NOMO-1 treated with dmso at 0.1 percent for 144 hours (cell line): ENCODE data around the gene SFXN3.

Experiments used
- DNase-seq: peaks from one replicate; lab custom pipeline; 2025; ENCODE audit not compliant: unreplicated experiment; lab: John Stamatoyannopoulos, UW

SFXN3 gene

DNA sequence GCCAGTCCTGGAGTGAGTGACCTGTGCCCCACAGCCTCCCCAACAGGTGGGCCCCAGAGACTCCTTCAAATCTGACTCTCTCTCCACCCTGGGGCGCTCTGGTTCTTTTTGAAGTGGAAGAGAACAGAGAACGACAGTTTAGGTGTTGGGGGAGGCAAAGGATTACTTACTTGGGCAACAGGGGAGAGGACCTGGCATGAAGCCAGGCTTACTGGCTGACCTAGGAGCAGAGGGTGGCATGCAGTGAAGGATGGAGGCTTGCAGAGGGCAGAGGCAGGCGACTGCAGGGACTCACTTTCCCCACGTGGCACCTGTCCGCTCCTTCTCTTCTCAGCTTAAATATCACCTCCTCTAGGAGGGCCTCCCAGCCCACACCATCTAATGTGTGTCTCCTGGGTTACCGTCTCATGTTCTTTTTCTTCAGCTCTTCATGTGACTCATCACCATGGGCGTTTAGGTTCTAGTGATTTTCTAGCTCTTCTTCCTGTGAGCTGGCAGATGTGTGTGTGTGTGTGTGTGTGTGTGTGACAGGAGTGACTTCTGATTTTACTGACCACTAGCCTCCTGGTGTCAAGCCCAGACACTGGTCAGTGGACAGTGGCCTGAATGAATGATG is 16.0 kb upstream of the SFXN3 start:
- DNase-seq: no peak

DNA sequence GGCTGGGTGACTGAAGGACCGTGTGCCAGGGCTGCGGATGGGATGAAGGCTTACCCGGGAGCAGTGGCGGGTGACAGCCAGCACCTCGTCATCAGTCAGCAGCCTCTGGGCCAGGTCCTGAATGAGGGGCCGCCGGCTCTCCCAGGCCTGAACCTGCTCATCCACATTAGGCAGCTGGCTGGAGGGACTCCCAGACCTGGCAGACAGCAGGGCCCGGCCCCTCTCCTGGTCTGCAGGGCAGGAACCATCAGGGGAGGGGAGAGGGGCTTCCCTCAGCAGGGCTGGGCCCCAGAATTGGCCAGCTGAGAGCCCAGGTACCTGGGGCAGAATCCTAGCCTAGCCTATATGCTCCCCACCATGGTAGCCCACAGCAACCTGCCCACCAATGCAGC is 15.5 kb upstream of the SFXN3 start:
- no peak for DNase-seq

DNA sequence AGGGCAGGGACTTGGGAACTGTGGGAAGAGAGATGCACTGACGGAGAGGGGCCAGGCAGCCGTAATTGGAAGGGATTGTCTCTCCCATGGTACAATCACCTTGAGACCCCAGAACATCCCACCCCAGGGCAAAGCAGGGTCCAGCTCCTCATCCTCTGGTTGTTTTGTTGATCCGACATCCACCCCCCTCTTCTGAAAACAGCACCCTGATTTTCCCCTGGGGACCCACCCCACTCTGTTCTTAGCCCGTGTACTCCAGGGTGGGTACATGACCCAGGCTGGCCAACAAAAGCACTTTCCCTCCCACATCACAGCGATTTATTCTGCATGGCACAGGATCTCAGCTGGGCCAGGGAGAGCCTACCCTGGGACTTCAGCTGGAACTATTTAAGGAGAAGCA is 14.2 kb upstream of the SFXN3 start:
- no peak for DNase-seq

GRCh38 chr10:101018118-101018599 is 12.9 kb upstream of the SFXN3 start:
- no peak for DNase-seq

- DNase-seq: peak; percentile 63
Observed at GRCh38 chr10:101018600-101019439, 12.2 kb upstream of the SFXN3 start.

GRCh38 chr10:101019440-101019703 is 11.7 kb upstream of the SFXN3 start:
- no peak for DNase-seq

DNA sequence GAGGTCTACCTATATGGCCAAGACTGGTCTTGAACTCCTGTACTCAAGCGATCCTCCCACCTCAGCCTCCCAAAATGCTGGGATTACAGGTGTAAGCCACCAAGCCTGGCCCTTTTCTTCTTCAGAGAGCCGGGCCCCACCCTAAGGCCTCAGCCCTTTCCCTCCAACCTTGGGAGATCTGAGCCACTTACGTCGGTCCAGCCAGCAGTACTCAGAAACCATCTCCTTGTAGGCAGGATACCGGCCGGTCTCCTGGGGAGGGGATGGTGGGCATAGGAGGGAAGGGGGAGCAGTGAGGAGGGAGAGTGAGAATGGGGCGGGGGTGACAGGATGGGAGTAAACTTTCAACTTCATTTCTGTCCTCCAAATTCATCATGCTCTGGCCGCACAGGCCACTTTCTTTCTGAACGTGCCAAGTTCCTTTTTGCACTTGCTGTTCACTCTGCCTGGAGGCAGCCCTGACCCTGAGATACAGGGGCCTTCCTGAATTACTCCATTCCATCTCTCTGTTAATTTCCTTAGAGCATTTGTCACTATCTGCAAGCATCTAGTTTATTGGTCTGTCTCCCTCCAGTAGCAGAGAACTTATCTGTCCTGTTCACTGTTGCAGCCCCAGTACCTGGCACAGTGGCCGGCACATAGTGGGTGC is 10.5 kb upstream of the SFXN3 start:
- DNase-seq: no peak

GRCh38 chr10:101021239-101021638 is 9.8 kb upstream of the SFXN3 start:
- DNase-seq: no peak

GRCh38 chr10:101021692-101022251 is 9.3 kb upstream of the SFXN3 start:
- no peak for DNase-seq

GRCh38 chr10:101022967-101023705 is 7.9 kb upstream of the SFXN3 start:
- DNase-seq: no peak

DNA sequence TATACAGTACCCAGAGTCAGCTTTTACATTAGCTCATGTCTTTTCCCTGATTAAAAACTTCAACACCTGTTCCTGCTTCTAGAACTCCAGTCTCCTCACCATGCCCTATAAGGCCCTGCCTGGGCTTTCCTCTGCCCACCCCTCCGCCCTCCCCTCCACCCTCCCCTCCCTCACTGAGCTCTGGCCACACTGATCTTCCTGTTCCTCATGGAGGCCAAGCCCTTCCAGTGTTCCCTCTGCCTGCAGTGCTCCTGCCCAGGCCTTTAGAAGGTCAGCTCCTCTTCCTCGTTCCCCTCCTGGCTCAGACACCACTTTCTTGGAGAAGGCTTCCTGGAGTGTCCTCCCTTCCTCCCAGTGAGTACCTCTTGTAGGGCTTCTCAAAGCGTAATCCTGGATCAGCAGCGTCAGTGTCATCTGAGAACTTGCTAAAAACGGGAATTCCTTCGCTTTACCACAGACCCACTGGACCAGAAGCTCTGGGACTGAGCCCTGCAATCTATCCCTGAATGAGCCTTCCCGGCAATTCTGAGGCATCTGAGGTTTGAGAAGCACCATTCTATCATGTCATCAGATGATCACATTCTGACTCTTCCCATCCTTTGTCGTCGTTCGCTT is 3.8 kb upstream of the SFXN3 start:
- DNase-seq: no peak

DNA sequence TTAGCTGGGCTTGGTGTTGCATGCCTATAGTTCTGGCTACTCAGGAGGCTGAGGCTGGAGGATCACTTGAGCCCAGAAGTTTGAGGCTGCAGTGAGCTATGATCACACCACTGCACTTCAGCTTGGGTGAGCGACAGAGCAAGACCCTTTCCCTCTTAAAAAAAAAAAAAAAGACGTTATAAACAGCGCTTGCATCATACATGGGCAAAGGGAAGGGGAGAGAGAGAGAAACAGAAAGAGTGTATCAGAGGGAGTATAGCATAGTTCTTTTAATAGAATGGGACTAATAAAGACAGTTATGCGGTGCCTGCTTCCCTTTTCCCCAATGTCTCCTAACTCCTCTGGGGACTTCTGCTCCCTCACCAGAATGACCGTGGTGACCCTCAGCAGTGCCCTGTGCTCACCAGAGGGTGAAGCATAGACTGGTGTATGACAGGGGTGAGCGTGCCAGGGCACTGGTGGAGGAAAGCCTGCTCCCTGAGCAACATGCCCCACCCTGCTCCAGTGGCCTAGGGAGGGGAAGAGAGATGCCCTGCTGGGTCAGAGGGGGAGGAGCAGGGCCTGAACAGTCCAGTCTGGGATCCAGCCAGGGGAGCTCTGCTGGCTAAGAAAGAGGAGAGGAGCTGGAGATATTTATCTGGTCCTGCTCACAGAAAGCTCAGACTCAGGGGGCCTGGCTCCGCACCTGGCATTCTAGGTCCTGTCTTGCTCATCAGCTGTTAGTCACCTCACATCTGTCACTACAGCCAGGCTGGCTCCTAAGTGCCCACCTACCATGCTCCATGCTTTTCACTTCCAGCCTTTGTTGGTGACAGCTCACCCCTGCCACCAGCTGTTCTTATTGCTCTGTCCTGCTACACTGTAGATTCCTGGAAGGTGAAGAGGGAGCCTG is 2.3 kb upstream of the SFXN3 start:
- no peak for DNase-seq

DNA sequence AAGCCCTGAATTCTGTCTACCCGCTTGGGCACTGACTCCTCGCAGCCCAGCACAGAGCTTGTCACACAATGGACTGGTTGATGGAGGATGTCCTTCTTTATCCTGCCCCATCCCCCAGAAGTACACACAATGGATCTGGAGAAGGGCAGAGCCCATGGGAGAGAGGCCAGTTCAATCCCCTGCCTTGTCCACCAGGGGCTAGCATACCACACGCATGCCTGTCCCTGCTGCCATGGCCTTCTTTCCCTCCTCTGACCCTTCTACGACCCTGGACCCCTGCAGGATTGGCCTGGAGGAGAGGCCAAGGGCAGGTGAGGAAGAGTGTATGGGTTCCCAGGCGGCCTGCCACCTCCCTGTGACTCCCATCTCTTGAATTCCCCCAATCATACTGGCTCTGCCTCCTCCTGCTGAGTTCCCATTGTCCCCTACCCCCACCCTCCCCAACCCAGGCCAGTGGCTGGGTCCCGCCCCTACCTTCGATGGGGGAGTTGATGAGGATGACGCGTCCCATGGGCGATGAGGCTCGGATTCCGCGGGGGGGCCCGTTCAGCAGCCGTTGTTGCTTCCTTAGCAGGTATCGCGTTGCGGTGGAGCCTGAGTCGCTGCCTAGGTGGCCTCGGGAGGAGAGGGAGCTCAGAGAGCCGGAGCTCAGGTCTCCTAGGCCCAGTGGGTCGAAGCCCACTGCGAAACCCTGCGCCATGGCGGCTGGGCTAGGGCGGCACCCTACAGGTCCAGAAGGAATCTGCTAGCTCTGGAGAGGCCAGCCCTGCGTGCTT is 1.3 kb upstream of the SFXN3 start:
- no peak for DNase-seq

DNA sequence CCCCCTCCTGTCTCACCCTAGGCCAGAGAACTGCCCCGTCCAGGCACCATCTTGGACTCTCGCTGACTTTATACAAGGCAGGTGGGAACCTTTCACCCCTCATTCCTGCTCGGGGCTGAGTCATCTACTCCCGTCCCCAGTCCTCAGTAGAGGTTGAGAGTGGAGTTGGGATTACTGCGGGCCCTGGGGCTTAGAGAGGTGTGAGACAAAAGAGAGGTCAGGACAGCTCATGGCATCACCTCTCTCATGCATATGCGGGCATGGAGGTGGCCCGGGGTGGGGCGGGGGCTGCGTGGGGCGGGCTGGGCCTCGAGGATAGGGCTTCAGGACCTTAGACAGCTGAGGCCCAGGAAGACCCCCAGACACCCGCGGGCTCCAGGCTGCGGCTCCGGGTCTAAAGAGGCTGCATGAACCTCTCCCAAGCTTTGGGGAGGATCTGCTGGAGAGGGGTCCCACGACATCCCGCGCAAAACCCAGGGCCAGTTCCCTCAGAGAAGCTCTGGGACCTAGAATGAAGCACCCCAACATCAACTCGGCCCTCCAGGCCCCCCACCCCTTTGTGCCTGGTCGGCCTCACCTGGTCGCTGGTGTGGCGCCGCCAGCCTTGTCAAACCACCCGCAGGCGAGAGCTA is 422 bp upstream of the SFXN3 start:
- DNase-seq: no peak

DNA sequence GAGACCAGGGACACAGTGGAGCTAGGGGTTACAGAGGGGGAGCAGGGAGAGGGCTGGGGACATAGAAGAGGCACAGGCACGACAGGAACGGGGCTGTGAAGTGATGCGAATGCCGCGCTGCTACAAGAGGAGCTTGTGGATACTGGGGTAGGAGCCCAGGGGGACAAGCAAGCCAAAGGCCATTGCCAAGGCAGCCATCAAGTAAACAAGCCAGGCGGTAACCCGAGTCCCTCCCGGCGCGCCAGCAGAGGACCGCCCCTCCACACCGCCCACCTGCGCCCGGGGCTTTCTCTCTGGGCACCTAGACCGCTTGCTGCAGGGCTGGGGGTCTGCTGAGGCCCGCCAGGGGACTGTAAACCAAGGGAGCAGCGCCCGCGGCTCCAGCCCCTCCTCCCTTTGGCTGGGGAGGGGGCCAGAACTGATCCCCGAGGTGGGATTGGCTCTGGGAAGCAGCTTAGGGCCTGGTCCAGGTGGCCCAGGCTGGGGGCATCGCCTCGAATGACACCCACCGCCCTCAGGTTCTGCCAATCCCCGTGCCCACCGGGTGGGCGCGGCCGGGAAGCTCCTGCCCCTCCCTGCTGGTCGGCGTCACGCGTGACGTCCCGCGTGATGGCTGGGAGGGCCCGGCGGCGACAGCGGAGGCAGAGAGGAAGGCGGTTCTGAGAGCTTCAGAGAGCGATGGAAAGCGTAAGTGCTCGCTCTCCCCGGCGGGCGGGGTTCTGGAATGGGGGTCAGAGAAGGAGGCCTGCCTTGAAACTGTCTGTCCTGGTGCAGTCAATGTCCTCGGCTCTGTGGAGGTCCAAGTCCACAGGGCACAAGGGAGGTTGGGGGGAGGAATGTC is 982 bp downstream of the SFXN3 start:
- peak; percentile 13 for DNase-seq

GRCh38 chr10:101032637-101033224 is 1.7 kb downstream of the SFXN3 start:
- DNase-seq: no peak

DNA sequence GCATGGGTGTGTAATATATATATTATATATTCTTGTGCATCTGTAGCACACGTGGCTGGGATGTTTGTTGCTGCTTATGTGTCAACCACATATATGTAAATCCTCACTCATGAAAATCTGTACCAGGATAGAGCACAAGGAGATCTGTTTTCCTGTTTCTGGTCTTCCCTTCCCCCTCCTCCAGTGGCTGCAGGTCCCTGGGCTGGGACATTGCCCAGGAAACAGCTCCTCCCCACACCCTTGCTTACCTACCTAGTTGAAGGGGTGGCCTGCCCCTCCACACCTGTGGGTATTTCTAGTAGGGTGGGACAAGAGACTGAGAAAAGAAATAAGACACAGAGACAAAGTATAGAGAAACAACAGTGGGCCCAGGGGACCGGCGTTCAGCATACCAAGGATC is 2.2 kb downstream of the SFXN3 start:
- DNase-seq: no peak
